Activated CD8-positive, alpha-beta memory T cell treated with anti-CD3 and anti-CD28 coated beads, Interleukin-2, amount 50 U/mL, for 24 hours (primary cell): ENCODE results near the gene KRTAP10-3.

Experiments used
- DNase-seq: peaks from one replicate; pipeline ENCODE4 v3.0.0-alpha.2; 2020; ENCODE audit errors: extremely low read depth

KRTAP10-3 gene

GRCh38 chr21:44515359-44516165 lies 43.0 kb downstream of the KRTAP10-3 start:
- no peak for DNase-seq

- no peak for DNase-seq
Measured at GRCh38 chr21:44514746-44515358, 43.7 kb downstream of the KRTAP10-3 start.

GRCh38 chr21:44514218-44514520 lies 44.4 kb downstream of the KRTAP10-3 start:
- DNase-seq: no peak

GRCh38 chr21:44513389-44514217 lies 45.0 kb downstream of the KRTAP10-3 start:
- no peak for DNase-seq

- DNase-seq: no peak
Measured at GRCh38 chr21:44512496-44513388, 45.9 kb downstream of the KRTAP10-3 start.

- no peak for DNase-seq
Measured at GRCh38 chr21:44511938-44512275, 46.7 kb downstream of the KRTAP10-3 start.

- DNase-seq: no peak
Measured at GRCh38 chr21:44511219-44511937, 47.2 kb downstream of the KRTAP10-3 start.

GRCh38 chr21:44510508-44511218 lies 47.9 kb downstream of the KRTAP10-3 start:
- DNase-seq: peak; percentile 25

GRCh38 chr21:44510109-44510507 lies 48.5 kb downstream of the KRTAP10-3 start:
- DNase-seq: no peak

GRCh38 chr21:44509539-44509938 lies 49.1 kb downstream of the KRTAP10-3 start:
- DNase-seq: no peak

- no peak for DNase-seq
Measured at GRCh38 chr21:44508711-44509445, 49.7 kb downstream of the KRTAP10-3 start.

GRCh38 chr21:44508426-44508710 lies 50.2 kb downstream of the KRTAP10-3 start:
- no peak for DNase-seq
